ENCODE results near the gene SMARCD3.

DNA sequence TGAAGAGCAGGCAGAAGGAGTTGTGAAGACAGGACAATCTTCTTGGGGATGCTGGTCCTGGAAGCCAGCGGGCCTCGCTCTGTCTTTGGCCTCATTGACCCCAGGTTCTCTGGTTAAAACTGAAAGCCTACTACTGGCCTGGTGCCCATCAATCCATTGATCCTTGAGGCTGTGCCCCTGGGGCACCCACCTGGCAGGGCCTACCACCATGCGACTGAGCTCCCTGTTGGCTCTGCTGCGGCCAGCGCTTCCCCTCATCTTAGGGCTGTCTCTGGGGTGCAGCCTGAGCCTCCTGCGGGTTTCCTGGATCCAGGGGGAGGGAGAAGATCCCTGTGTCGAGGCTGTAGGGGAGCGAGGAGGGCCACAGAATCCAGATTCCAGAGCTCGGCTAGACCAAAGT, 14.7 kb downstream of the SMARCD3 start:
- TF ChIP-seq, protein P1, sequence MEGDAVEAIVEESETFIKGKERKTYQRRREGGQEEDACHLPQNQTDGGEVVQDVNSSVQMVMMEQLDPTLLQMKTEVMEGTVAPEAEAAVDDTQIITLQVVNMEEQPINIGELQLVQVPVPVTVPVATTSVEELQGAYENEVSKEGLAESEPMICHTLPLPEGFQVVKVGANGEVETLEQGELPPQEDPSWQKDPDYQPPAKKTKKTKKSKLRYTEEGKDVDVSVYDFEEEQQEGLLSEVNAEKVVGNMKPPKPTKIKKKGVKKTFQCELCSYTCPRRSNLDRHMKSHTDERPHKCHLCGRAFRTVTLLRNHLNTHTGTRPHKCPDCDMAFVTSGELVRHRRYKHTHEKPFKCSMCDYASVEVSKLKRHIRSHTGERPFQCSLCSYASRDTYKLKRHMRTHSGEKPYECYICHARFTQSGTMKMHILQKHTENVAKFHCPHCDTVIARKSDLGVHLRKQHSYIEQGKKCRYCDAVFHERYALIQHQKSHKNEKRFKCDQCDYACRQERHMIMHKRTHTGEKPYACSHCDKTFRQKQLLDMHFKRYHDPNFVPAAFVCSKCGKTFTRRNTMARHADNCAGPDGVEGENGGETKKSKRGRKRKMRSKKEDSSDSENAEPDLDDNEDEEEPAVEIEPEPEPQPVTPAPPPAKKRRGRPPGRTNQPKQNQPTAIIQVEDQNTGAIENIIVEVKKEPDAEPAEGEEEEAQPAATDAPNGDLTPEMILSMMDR (IDR thresholded peaks at IDR 0.05), result no peak
- no peak for TF ChIP-seq POLR2A (IDR thresholded peaks at IDR 0.05)
